ENCODE measurements around the gene PARN. TPM values are rescaled to one million over a fixed set of nuclear protein-coding genes. Genes with fewer than 3 reads are reported as not detected.
A peak's percentile ranks its signal among the peaks of the same experiment; 100 is the strongest.
"Not testable (repeated sequence)": the region's sequence is repeated elsewhere in the genome, so short reads cannot be mapped to it uniquely, and the experiment has no call there.

The PARN gene
- total RNA-seq, 6 experiments from 2014 or later = 12.1 to 28.0 (median 15.6) TPM

- H3K4me1 ChIP-seq = no peaks in the 10 kb centered on the region
- no peaks in the 10 kb centered on the region for H3K9me3 ChIP-seq
- no peak for ATAC-seq
- H3K27ac ChIP-seq = no peak overlapping the region
- no peak for DNase-seq
- no peak overlapping the region for H3K4me3 ChIP-seq
- no peak for TF ChIP-seq CTCF (IDR thresholded peaks at IDR 0.05)
- TF ChIP-seq POLR2A (IDR thresholded peaks at IDR 0.05) = no peak
- WGBS (ENCODE audit: insufficient coverage, low coverage, low lambda C conversion rate, missing lambda C conversion rate) = 80% methylated on average over 2 of the region's 2 CpGs
- no peaks in the 10 kb centered on the region for H3K27me3 ChIP-seq
- intact Hi-C loops (cut with DNase I) = no loop called here
- no peaks in the 10 kb centered on the region for H3K36me3 ChIP-seq
Observed at GRCh38 chr16:14407786-14408399, 222.2 kb downstream of the PARN start.

GRCh38 chr16:14405611-14406537 lies 224.2 kb downstream of the PARN start:
- no peaks in the 10 kb centered on the region for H3K36me3 ChIP-seq
- peak overlapping the region in 1 of 3 donors; percentile 40 for H3K4me3 ChIP-seq
- no peaks in the 10 kb centered on the region for H3K4me1 ChIP-seq
- DNase-seq (peak; percentile 47 to 78 (median 78)), ATAC-seq (peak; percentile 88 to 93 (median 92))
- no peaks in the 10 kb centered on the region for H3K9me3 ChIP-seq
- intact Hi-C loops (cut with DNase I) = no loop called here
- 24% methylated on average over 5 of the region's 43 CpGs for WGBS (ENCODE audit: insufficient coverage, low coverage, low lambda C conversion rate, missing lambda C conversion rate)
- peak; percentile 30 for TF ChIP-seq POLR2A (IDR thresholded peaks at IDR 0.05)
- TF ChIP-seq CTCF (IDR thresholded peaks at IDR 0.05) = no peak
- peak overlapping the region in 2 of 3 donors; percentile 82 to 85 for H3K27ac ChIP-seq
- H3K27me3 ChIP-seq = no peaks in the 10 kb centered on the region

GRCh38 chr16:14403001-14403389 lies 227.1 kb downstream of the PARN start:
- intact Hi-C loops (cut with DNase I); H3K4me3 ChIP-seq; H3K27me3 ChIP-seq; H3K27ac ChIP-seq; H3K36me3 ChIP-seq; H3K9me3 ChIP-seq; H3K4me1 ChIP-seq; ATAC-seq; DNase-seq: not testable (repeated sequence)
- 73% methylated on average over 4 of the region's 8 CpGs for WGBS (ENCODE audit: insufficient coverage, low coverage, low lambda C conversion rate, missing lambda C conversion rate)

GRCh38 chr16:14402114-14403000 lies 227.7 kb downstream of the PARN start:
- WGBS (ENCODE audit: insufficient coverage, low coverage, low lambda C conversion rate, missing lambda C conversion rate) = 87% methylated on average over 8 of the region's 15 CpGs
- H3K27ac ChIP-seq; H3K36me3 ChIP-seq; H3K9me3 ChIP-seq; intact Hi-C loops (cut with DNase I); DNase-seq; ATAC-seq; H3K4me3 ChIP-seq; H3K27me3 ChIP-seq; H3K4me1 ChIP-seq: not testable (repeated sequence)

GRCh38 chr16:14401711-14402061 lies 228.4 kb downstream of the PARN start:
- H3K4me1 ChIP-seq; DNase-seq; H3K4me3 ChIP-seq; intact Hi-C loops (cut with DNase I); H3K27me3 ChIP-seq; H3K9me3 ChIP-seq; H3K27ac ChIP-seq; H3K36me3 ChIP-seq; ATAC-seq: not testable (repeated sequence)
- WGBS (ENCODE audit: insufficient coverage, low coverage, low lambda C conversion rate, missing lambda C conversion rate) = 60% methylated on average over 1 of the region's 8 CpGs

GRCh38 chr16:14400978-14401710 lies 228.9 kb downstream of the PARN start:
- H3K27ac ChIP-seq; H3K4me3 ChIP-seq; ATAC-seq; DNase-seq; H3K4me1 ChIP-seq; H3K9me3 ChIP-seq; H3K36me3 ChIP-seq; H3K27me3 ChIP-seq; intact Hi-C loops (cut with DNase I): not testable (repeated sequence)
- WGBS (ENCODE audit: insufficient coverage, low coverage, low lambda C conversion rate, missing lambda C conversion rate) = 98% methylated on average over 6 of the region's 12 CpGs

Measured in right lobe of liver (tissue), 6 donors.